HFF-Myc (cell line): Measurements from ENCODE around the gene TBC1D22A.
"Not testable (repeated sequence)": the region's sequence is repeated elsewhere in the genome, so short reads cannot be mapped to it uniquely, and the experiment has no call there.

ENCODE experiments used
- DNase-seq: peaks from one replicate; pipeline ENCODE4 v3.0.0-alpha.2; 2011; ENCODE audit warnings: low read depth; ENCODE audit errors: extremely low read depth
- H3K4me3 ChIP-seq: replicated peaks from 2 replicates; pipeline ENCODE4 v1.5.1; 2011; ENCODE audit warnings: low read depth, mild to moderate bottlenecking, control low read depth, low read length
- CTCF ChIP-seq: IDR thresholded peaks from 2 replicates; pipeline ENCODE4 v1.5.1; 2012; ENCODE audit warnings: mild to moderate bottlenecking, low read depth, low read length, control low read depth; ENCODE audit errors: missing control alignments

Gene TBC1D22A

DNA sequence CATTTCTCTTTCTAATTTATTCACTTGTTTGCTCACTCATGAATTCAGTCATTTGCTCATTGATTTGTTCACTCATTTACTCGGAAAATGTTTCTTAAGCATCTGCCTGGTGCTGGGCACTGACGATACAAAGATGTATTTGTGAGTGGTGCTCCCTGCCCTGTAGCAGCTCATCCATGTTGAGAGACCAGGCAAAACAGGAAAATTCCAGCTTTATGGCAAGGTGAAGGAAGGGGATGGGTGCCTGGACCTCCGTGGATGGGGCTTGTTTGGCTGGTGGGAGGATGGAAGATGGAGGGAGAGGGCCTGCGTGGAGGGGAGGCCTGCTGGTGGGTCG lies 53.1 kb downstream of the TBC1D22A start:
- TF ChIP-seq CTCF, result no peak
- DNase-seq, result no peak
- no peak overlapping the region for H3K4me3 ChIP-seq

DNA sequence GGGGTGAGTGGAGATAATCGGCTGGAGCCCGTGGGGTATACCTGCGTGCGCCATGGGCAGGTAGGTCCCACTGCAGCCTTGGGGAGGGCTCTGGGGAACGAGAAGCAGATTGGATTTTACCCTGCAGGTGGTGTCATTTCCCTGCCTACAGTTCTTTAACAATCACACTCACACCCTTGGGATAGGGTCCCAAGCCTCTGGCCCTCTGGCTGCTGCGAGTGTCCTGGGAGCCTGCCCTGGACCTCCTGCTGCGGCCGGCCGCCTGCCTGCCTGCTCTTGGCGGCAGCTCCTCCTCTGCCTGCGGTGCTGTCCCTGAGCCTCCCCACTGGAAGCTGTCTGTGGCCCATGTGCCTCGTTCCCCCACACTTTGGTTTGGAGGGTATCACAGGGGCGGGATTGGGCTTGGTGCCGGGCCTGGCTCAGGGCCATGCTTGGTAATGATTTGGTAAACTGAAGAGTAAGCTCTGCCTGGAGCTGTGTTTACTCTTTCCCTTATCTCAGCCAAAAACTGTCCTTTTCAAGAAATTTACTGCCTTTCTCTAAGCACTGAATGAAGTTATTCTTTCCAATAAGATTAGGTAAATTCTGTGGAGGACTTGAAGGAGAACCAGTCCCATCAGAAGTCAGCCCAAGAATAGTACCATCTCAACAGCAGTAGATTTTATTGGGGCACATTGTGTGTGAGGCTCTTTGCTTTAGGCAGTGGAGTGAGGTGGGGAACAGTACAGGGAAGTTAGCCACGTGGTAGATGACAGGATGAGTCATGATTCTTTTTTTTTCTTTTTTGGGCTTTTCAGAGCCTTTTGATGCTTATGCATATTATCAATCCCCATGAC lies 53.7 kb downstream of the TBC1D22A start:
- DNase-seq, result no peak
- TF ChIP-seq CTCF, result no peak
- no peak overlapping the region for H3K4me3 ChIP-seq

- not testable (repeated sequence) for DNase-seq, H3K4me3 ChIP-seq
Measured at GRCh38 chr22:46817390-46817789, 54.9 kb downstream of the TBC1D22A start.

DNA sequence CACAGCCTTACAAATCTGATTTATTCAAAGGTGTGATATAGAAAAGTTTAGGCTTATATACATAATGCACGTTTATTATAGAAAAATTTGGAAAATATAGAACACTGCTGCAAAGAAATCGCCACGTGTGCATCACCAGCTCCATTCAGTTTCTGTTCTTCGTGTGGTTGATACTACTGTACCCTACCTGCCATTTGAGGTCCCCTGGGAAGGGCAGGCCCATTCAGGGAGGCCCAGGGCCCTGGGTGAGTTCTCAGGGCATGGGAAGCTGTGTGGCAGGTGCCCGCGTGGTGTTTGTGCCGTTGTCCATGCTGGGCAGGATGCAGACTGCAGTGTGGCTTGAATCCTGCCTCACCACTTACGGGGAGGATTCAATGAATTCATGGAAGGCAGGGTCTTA lies 60.8 kb downstream of the TBC1D22A start:
- TF ChIP-seq CTCF, result no peak
- no peak overlapping the region for H3K4me3 ChIP-seq
- DNase-seq, result no peak

- no peak overlapping the region for H3K4me3 ChIP-seq
- TF ChIP-seq CTCF, result no peak
- DNase-seq, result no peak
Measured at GRCh38 chr22:46823654-46824053, 61.2 kb downstream of the TBC1D22A start.

GRCh38 chr22:46824344-46824909 lies 62.0 kb downstream of the TBC1D22A start:
- no peak for DNase-seq
- TF ChIP-seq CTCF, result no peak
- no peak overlapping the region for H3K4me3 ChIP-seq

- DNase-seq, result no peak
- TF ChIP-seq CTCF, result no peak
- no peak overlapping the region for H3K4me3 ChIP-seq
Measured at GRCh38 chr22:46824980-46825544, 62.6 kb downstream of the TBC1D22A start.
